K562 (cell line): ENCODE measurements around the gene LRRC61. TPM values are rescaled to one million over a fixed set of nuclear protein-coding genes. Genes with fewer than 3 reads are reported as not detected.
A peak's percentile ranks its signal among the peaks of the same experiment; 100 is the strongest.

Source experiments
- CREBBP ChIP-seq: IDR thresholded peaks from one replicate; pipeline ENCODE4 v1.6.1; 2012; ENCODE audit warnings: low read depth, mild to moderate bottlenecking, control low read depth, inconsistent platforms, low read length
- DIDO1 ChIP-seq: fragments of 450-650 bp; IDR thresholded peaks from 2 replicates; pipeline ENCODE4 v1.6.1; 2016; ENCODE audit warnings: low read depth, missing biosample characterization, missing genetic modification characterization
- ETV6 ChIP-seq, 3 experiments: fragments of 150-350 bp in 1 of 3; sonication (generic) in 1 of 3; formaldehyde crosslinking in 1 of 3; IDR thresholded peaks; 2 replicates each; pipeline versions ENCODE4 v1.6.1 to v1.8.0; 2014 to 2022; ENCODE audit warnings: borderline replicate concordance in 2 of 3, low read depth in 2 of 3, antibody characterized with exemption in 1 of 3, low read length in 1 of 3, mild to moderate bottlenecking in 1 of 3, missing genetic modification reagents in 1 of 3
- FOXJ2 ChIP-seq: fragments of 200-800 bp; sonication (Bioruptor generic); IDR thresholded peaks from 2 replicates; pipeline ENCODE4 v1.6.1; 2016; ENCODE audit warnings: missing genetic modification characterization, missing compliant biosample characterization
- HLTF ChIP-seq: fragments of 450-650 bp; IDR thresholded peaks from 2 replicates; pipeline ENCODE4 v1.6.1; 2016
- KDM4B ChIP-seq, 2 experiments: fragments of 450-650 bp in 1 of 2; sonication (generic) in 1 of 2; IDR thresholded peaks; 2 replicates each; pipeline ENCODE4 v1.6.1; 2016 to 2017; ENCODE audit warnings: borderline replicate concordance in 2 of 2, antibody characterized with exemption in 1 of 2, low read depth in 1 of 2, mild to moderate bottlenecking in 1 of 2
- KDM5B ChIP-seq: fragments of 200-600 bp; sonication (generic); IDR thresholded peaks from 2 replicates; pipeline ENCODE4 v1.6.1; 2012; ENCODE audit warnings: low read depth, mild to moderate bottlenecking, moderate library complexity, low read length, control low read depth, inconsistent platforms; ENCODE audit not compliant: insufficient replicate concordance
- NEUROD1 ChIP-seq: fragments of 150-350 bp; IDR thresholded peaks from 2 replicates; pipeline ENCODE4 v1.6.1; 2014; ENCODE audit warnings: borderline replicate concordance, low read length, low read depth; ENCODE audit not compliant: partially characterized antibody
- NFIX ChIP-seq: fragments of 250-450 bp; sonication (Bioruptor Pico); IDR thresholded peaks from 2 replicates; pipeline ENCODE4 v1.4.0; 2020; ENCODE audit warnings: low read depth, mild to moderate bottlenecking, moderate library complexity
- NR1H2 ChIP-seq: sonication (generic); formaldehyde crosslinking; IDR thresholded peaks from 2 replicates; pipeline ENCODE4 v1.4.0; 2020; ENCODE audit warnings: mild to moderate bottlenecking, missing genetic modification reagents
- NR2F6 ChIP-seq: fragments of 450-650 bp; formaldehyde crosslinking; IDR thresholded peaks from 2 replicates; pipeline ENCODE4 v1.4.0; 2020; ENCODE audit warnings: mild to moderate bottlenecking
- PRPF4 ChIP-seq: fragments of 200-400 bp; formaldehyde crosslinking; IDR thresholded peaks from one replicate; pipeline ENCODE4 v1.6.1; 2017; ENCODE audit warnings: low read length, low read depth, mild to moderate bottlenecking; ENCODE audit not compliant: insufficient read depth, poor library complexity, severe bottlenecking
- RFX1 ChIP-seq: fragments of 450-650 bp; IDR thresholded peaks from 2 replicates; pipeline ENCODE4 v1.6.1; 2016; ENCODE audit warnings: mild to moderate bottlenecking, moderate library complexity
- SLC30A9 ChIP-seq: fragments of 250-450 bp; sonication (Bioruptor Pico); IDR thresholded peaks from 2 replicates; pipeline ENCODE4 v1.8.0; 2022; ENCODE audit warnings: mild to moderate bottlenecking, moderate library complexity
- SMARCA4 ChIP-seq: fragments of 450-650 bp; IDR thresholded peaks from 2 replicates; pipeline ENCODE4 v1.6.1; 2016
- SMARCB1 ChIP-seq: IDR thresholded peaks from 2 replicates; pipeline ENCODE4 v1.6.1; 2011; ENCODE audit warnings: improper control_type of control experiment, low read depth; ENCODE audit not compliant: insufficient read length
- SMARCC2 ChIP-seq: fragments of 450-650 bp; IDR thresholded peaks from 2 replicates; pipeline ENCODE4 v1.6.1; 2017; ENCODE audit warnings: antibody characterized with exemption, moderate library complexity, mild to moderate bottlenecking, low read depth
- SRSF3 ChIP-seq: fragments of 200-400 bp; formaldehyde crosslinking; IDR thresholded peaks from 2 replicates; pipeline ENCODE4 v1.6.1; 2016; ENCODE audit warnings: mild to moderate bottlenecking, low read length, moderate library complexity; ENCODE audit not compliant: insufficient read depth
- SRSF7 ChIP-seq: fragments of 200-400 bp; formaldehyde crosslinking; optimal IDR thresholded peaks from 2 replicates; pipeline ENCODE3; 2017; ENCODE audit warnings: mild to moderate bottlenecking, low read depth, low read length
- TSC22D4 ChIP-seq: fragments of 450-650 bp; IDR thresholded peaks from 2 replicates; pipeline ENCODE4 v1.6.1; 2016; ENCODE audit warnings: missing genetic modification characterization, missing biosample characterization, control low read depth
- ZKSCAN1 ChIP-seq: fragments of 150-350 bp; IDR thresholded peaks from 2 replicates; pipeline ENCODE4 v1.6.1; 2016; ENCODE audit warnings: low read depth, low read length
- ZNF174 ChIP-seq: fragments of 250-450 bp; sonication (Bioruptor Pico); IDR thresholded peaks from 2 replicates; pipeline ENCODE4 v1.4.0; 2020; ENCODE audit warnings: mild to moderate bottlenecking
- ZNF184 ChIP-seq: sonication (generic); formaldehyde crosslinking; IDR thresholded peaks from 2 replicates; pipeline ENCODE4 v1.5.0; 2020; ENCODE audit warnings: missing genetic modification reagents
- ZNF197 ChIP-seq: fragments of 200-800 bp; sonication (Bioruptor generic); IDR thresholded peaks from 2 replicates; pipeline ENCODE4 v1.6.1; 2016; ENCODE audit warnings: low read depth, missing genetic modification characterization, missing compliant biosample characterization
- ZNF23 ChIP-seq: fragments of 250-450 bp; sonication (Bioruptor Pico); IDR thresholded peaks from 2 replicates; pipeline ENCODE4 v1.4.0; 2020; ENCODE audit warnings: mild to moderate bottlenecking
- ZNF347 ChIP-seq: fragments of 450-650 bp; formaldehyde crosslinking; IDR thresholded peaks from 2 replicates; pipeline ENCODE4 v1.4.0; 2020; ENCODE audit warnings: low read depth, mild to moderate bottlenecking, moderate library complexity
- ZNF695 ChIP-seq: fragments of 450-650 bp; formaldehyde crosslinking; IDR thresholded peaks from 2 replicates; pipeline ENCODE4 v1.4.0; 2020; ENCODE audit warnings: mild to moderate bottlenecking, moderate library complexity
- polyA plus RNA-seq, 8 experiments: library from polyadenylated mRNA; depleted of rRNA in 4 of 8; stranded (reverse) in 5 of 8; unstranded in 3 of 8; fragments of >200 nt; fragmentation: Nextera tagmentation in 2 of 8; fragmentation: Illumina TruSeq in 1 of 8; extraction: Ambion mirVana in 2 of 8; extraction: Trizol in 1 of 8; gene quantifications; 2 replicates each; pipeline versions ENCODE4 v1.2.1 to v1.2.3, GENCODE V29; 2011 to 2014; ENCODE audit warnings: inconsistent platforms in 1 of 8, missing spikeins in 1 of 8
- total RNA-seq, 7 experiments: library from RNA; depleted of rRNA in 6 of 7; stranded (reverse); fragments of >200 nt in 6 of 7; fragmentation: Illumina TruSeq in 2 of 7; extraction: Trizol in 2 of 7; gene quantifications; 2 replicates each; pipeline versions ENCODE4 v1.2.1 to v1.2.3, GENCODE V29; 2011 to 2021; ENCODE audit warnings: low replicate concordance in 1 of 7
- TF ChIP-seq, protein P1 (sequence below): IDR thresholded peaks from 2 replicates; pipeline ENCODE4 v1.6.1; 2011; ENCODE audit warnings: borderline replicate concordance, low read depth, mild to moderate bottlenecking, moderate library complexity, low read length; ENCODE audit not compliant: insufficient read depth, poor library complexity, severe bottlenecking

Gene LRRC61
- total and polyA plus RNA-seq, 9 of the 15 experiments (the other 6 are each of a cell fraction or from before 2014, with no cell fraction given), result 1.3 to 55.2 (median 35.2) TPM

DNA sequence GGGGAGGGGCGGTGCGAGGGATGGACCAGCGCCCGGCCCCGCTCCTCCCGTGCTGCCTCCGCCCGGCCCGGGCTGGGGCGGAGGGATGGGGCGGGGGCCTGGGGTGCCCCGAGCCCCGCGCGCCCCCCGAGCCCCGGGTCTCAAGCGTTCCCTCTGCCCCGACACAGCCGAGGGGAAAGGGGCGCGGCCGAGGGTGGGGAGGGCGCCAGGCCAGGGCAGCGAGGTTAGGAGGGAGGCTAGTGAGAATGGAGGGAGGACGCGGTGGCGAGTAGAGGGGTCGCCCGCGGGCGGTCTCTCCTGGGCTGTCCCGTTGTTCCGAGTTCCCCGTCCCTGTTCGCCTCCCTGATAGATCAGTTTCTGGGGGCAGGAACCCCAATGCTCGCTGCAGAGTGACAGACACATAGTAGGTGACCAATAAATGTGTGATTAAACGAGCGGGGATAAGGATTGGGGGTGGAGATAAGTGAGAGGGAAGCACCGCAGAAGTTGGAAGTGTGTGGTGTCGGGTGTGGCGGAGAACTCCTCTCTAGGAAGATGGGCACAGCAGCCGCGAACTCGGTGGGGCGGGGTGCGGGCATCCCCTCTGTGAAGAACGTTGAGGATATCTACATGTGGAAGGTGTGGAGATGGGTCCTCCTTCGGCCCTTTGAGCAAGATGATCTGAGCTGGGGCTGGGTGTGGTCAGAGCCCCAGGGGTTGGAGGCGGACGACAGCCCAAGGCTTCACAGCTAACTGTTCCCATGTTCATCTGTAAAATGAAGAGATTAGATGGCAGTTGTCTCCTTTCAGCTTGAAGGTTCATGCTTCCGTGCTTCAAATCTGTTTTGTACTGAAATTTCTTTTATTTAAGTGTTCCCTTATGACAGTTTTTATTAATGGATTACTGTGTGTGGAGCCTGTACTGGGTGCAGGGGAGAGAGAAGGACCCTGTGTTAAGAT lies 56.6 kb downstream of the LRRC61 start (continued):
- TF ChIP-seq ZNF23 (CRISPR knock-in tag) (no peak), SRSF3 (no peak), ZNF184 (CRISPR knock-in tag) (no peak), ZNF347 (CRISPR knock-in tag) (no peak), SMARCC2 (no peak), NR1H2 (CRISPR knock-in tag) (no peak; the same call in 1 of the 2 replicates), PRPF4 (no peak), ZKSCAN1 (peak; percentile 98), NR2F6 (no peak), ETV6 (IDR thresholded peaks at IDR 0.05; ENCODE audit: borderline replicate concordance in 1 of 2, low read depth in 2 of 2, low read length in 1 of 2) (no peak), ETV6 (CRISPR knock-in tag; IDR thresholded peaks at IDR 0.05; ENCODE audit: borderline replicate concordance) (no peak), KDM4B (IDR thresholded peaks at IDR 0.05; ENCODE audit: borderline replicate concordance in 2 of 2, low read depth in 1 of 2) (no peak), ZNF695 (no peak), ZNF174 (no peak), DIDO1 (tag) (no peak), KDM5B (no peak), CREBBP (no peak), SLC30A9 (CRISPR knock-in tag) (no peak), ZNF197 (CRISPR knock-in tag) (no peak), TSC22D4 (tag) (no peak), NFIX (no peak), FOXJ2 (tag) (no peak), SMARCA4 (peak; percentile 55; the same call in 1 of the 2 replicates), HLTF (peak; percentile 14; the same call in 1 of the 2 replicates), RFX1 (no peak), SMARCB1 (no peak), NEUROD1 (no peak), SRSF7 (no peak)
- TF ChIP-seq, protein P1, sequence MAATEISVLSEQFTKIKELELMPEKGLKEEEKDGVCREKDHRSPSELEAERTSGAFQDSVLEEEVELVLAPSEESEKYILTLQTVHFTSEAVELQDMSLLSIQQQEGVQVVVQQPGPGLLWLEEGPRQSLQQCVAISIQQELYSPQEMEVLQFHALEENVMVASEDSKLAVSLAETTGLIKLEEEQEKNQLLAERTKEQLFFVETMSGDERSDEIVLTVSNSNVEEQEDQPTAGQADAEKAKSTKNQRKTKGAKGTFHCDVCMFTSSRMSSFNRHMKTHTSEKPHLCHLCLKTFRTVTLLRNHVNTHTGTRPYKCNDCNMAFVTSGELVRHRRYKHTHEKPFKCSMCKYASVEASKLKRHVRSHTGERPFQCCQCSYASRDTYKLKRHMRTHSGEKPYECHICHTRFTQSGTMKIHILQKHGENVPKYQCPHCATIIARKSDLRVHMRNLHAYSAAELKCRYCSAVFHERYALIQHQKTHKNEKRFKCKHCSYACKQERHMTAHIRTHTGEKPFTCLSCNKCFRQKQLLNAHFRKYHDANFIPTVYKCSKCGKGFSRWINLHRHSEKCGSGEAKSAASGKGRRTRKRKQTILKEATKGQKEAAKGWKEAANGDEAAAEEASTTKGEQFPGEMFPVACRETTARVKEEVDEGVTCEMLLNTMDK, result no peak
